ENCODE data around the gene TBC1D3B.
"Not testable (repeated sequence)": the region's sequence is repeated elsewhere in the genome, so short reads cannot be mapped to it uniquely, and the experiment has no call there.

TBC1D3B gene

DNA sequence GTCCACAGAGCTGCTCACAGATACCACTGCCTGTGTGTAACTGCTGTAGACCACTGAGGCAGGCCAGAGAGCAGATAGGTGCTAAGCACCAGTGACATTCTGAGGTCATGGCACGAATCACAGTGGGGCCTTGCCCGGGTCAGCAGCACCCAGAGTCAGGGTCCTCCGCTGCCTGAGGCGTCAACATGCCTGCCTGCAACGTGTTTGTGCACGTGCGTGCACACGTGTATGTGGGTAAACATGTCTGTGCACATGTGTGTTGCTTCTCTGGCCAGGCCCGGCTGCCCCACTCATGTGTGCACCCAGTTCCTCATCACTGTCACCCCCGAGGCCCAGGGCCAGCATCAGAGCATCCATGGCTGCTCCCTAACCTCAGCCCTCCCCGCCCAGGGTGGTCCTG is at the start of gene TBC1D3B:
Gene TBC1D3B (minus strand): TSS at position 101 of the 400 bp plus-strand sequence. CDS start 1,586 bp downstream, outside the sequence.
- H3K27ac ChIP-seq = not testable (repeated sequence)

DNA sequence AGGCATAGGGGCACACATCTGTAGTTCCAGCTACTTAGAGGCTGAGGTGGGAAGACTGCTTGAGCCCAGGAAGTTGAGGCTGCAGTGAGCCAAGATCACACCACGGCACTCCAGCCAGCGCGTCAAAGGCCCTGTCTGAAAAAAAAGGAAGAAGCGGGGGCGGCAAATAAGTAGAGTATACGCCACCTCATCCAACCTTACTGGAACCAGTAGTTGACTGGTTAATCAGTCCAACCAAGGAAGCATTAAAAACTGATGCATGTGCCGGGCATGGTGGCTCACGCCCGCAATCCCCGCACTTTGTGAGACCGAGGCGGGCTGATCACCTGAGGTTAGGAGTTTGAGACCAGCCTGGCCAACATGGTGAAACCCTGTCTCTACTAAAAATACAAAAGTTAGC is 46.5 kb upstream of the TBC1D3B start:
- H3K27ac ChIP-seq = not testable (repeated sequence)

DNA sequence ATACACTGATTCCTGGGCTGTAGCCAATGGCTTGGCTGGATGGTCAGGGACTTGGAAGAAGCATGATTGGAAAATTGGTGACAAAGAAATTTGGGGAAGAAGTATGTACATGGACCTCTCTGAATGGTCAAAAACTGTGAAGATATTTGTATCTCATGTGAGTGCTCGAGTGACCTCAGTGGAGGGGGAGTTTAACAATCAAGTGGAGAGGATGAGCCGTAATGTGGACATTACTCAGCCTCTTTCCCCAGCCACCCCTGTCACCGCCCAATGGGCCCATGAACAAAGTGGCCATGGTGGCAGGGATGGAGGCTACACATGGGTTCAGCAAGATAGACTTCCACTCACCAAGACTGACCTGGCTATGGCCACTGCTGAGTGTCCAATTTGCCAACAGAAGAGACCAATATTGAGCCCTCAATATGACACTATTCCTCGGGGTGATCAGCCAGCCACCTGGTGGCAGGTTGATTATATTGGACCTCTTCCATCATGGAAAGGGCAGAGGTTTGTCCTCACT is 45.2 kb upstream of the TBC1D3B start:
- H3K27ac ChIP-seq = not testable (repeated sequence)

DNA sequence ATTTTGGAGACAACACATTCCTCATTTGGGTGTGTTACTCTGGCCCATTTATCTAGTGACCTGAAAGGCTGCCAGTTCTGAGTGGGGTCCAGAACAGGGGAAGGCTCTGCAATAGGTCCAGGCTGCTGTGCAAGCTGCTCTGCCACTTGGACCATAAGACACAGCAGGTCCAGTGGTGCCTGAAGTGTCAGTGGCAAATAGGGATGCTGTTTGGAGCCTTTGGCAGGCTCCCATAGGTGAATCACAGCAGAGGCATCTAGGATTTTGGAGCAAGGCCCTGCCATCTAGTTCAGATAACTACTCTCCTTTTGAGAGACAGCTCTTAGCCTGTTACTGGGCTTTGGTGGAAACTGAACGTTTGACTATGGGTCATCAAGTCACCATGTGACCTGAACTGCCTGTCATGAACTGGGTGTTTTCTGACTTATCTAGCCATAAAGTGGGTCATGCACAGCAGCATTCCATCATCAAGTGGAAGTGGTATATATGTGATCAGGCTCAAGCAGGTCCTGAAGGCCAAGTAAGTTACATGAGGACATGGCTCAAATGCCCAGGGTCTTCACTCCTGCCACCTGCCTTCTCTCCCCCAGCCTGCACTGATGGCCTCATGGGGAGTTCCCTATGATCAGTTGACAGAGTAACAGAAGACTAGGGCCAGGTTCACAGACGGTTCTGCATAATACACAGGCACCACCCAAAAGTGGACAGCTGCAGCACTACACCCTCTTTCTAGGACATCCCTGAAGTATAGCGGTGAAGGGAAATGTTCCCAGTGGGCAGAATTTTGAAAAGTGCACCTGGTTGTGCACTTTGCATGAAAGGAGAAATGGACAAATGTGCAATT is 44.5 kb upstream of the TBC1D3B start:
- H3K27ac ChIP-seq = not testable (repeated sequence)

DNA sequence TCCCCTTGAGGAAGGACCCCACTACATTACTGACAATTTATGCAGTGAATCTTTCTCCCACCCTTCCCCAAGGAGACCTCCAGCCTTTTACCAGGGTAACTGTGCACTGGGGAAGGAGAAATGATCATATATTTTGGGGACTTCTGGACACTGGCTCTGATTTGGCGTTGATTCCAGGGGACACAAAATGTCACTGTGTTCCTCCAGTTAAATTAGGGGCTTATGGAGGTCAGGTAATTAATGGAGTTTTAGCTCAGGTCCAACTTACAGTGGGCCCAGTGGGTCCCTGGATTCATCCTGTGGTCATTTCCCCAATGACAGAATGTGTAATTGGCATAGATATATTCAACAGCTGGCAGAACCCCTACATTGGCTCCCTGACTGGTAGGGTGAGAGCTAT is 43.1 kb upstream of the TBC1D3B start:
- H3K27ac ChIP-seq = not testable (repeated sequence)

DNA sequence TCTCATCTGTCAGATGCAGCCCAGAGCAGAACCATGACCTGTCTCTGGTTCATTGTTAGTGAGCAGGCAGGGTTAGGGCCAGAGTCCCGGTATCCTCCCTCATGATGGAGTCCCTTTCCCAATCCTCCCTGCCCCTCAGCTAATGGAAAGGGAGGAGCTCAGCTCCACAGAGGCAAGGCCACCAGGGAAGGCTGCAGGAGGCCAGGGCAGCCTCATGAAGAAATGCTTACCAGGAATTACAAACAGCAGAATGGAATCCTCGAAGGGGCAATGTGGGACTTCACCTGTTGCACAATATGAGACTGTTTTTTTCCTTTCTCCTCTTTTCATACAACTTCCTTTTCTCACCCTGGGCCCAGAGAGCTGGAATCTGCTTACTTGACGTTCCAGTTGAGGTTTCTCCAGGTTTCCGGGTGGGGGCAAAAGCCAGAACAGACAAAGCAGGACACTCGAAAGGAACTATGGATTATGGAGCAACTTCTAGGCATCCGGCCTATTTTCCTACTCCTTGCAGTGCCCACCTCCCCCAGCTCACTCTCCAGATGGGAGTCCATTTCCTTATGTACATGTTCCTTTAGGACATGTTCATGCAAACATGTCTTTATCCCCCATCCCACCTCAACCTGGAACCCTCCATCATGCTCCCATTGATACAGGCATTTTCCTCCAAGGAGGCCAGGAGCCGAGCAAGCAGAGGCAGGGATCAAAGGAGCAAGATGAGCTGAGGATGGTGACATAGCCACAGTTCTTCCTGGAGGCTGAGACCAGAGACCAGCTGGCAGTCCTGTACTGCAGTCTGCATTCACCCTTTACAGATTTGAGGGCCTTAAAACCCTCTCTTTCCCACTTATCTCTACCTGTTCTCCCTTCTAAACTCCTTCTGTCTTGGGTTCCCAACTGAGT is 39.2 kb upstream of the TBC1D3B start:
- not testable (repeated sequence) for H3K27ac ChIP-seq

DNA sequence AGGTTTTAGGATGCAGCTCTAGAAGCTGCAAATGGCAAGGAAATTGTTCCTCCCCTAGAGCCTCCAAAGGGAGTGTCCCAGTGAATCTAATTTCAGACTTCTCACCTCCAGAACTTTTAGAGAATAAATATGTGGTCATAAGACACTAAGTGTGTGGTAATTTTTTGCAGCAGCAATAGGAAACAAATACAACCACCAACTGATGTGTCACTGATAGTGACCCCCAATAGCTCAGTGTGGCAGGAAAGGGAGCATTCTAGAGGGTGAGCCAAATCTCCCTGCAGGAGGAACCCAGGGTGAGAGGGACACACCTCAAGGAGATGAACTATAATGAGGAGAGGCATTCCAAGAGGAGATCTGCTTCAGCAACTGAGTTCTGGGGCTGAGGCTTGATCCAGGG is 38.5 kb upstream of the TBC1D3B start:
- H3K27ac ChIP-seq = no peak overlapping the region
- TF ChIP-seq, protein P1, sequence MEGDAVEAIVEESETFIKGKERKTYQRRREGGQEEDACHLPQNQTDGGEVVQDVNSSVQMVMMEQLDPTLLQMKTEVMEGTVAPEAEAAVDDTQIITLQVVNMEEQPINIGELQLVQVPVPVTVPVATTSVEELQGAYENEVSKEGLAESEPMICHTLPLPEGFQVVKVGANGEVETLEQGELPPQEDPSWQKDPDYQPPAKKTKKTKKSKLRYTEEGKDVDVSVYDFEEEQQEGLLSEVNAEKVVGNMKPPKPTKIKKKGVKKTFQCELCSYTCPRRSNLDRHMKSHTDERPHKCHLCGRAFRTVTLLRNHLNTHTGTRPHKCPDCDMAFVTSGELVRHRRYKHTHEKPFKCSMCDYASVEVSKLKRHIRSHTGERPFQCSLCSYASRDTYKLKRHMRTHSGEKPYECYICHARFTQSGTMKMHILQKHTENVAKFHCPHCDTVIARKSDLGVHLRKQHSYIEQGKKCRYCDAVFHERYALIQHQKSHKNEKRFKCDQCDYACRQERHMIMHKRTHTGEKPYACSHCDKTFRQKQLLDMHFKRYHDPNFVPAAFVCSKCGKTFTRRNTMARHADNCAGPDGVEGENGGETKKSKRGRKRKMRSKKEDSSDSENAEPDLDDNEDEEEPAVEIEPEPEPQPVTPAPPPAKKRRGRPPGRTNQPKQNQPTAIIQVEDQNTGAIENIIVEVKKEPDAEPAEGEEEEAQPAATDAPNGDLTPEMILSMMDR (conservative IDR thresholded peaks at IDR 0.05) = no peak

DNA sequence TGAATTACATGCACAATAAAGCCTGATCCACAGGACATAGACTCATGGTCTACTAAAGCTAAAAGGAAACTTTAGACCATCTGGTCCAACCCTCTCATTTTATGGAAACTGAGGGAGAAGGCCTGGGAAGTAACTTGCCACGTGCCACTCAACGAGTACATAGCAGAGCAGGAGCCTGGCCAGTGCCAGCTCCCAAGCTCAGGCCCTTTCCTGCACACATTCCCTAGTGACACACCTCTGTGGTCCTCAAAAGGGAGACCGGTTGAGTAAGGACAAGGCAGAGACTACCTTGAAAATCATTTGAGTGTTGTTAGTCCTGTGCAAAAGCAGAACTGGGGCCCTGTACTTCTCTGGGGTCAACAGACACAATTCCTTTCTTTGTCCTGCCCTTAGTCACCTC is 37.3 kb upstream of the TBC1D3B start:
- H3K27ac ChIP-seq = no peak overlapping the region
- TF ChIP-seq, protein P1 (conservative IDR thresholded peaks at IDR 0.05) = no peak

DNA sequence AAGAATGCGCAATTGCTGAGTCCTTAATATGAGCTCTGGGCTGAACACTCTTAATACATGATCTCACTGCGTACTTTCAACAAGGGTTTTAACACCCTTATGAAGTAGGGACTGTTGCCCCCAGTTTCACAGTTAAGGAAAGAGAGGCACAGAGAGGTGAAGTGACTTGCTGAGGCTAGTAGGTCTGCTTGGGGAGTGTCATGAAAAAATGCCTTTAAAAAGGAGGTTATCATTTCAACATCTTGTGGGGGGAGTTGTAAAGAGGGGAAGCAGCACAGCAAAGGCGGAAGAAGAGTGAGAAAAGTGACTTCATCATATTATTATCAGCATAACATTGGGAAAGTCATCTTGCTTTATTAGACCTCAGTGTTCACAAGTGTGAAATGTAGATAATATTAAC is 36.5 kb upstream of the TBC1D3B start:
- TF ChIP-seq, protein P1 (conservative IDR thresholded peaks at IDR 0.05) = no peak
- no peak overlapping the region for H3K27ac ChIP-seq

DNA sequence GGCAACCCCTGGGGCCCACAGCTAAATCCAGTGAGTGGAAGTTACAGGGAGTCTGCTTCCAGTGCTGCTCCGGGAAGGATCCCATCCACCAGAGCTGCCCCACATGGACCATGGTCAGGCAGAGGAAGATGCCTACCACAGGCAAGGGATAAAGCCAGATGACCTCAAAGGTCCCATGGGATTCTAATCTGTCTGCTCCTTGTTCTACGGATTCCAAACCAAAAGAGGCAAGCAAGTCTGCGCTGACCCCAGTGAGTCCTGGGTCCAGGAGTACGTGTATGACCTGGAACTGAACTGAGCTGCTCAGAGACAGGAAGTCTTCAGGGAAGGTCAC is 35.8 kb upstream of the TBC1D3B start:
- H3K27ac ChIP-seq = no peak overlapping the region
- TF ChIP-seq, protein P1 (conservative IDR thresholded peaks at IDR 0.05) = no peak

DNA sequence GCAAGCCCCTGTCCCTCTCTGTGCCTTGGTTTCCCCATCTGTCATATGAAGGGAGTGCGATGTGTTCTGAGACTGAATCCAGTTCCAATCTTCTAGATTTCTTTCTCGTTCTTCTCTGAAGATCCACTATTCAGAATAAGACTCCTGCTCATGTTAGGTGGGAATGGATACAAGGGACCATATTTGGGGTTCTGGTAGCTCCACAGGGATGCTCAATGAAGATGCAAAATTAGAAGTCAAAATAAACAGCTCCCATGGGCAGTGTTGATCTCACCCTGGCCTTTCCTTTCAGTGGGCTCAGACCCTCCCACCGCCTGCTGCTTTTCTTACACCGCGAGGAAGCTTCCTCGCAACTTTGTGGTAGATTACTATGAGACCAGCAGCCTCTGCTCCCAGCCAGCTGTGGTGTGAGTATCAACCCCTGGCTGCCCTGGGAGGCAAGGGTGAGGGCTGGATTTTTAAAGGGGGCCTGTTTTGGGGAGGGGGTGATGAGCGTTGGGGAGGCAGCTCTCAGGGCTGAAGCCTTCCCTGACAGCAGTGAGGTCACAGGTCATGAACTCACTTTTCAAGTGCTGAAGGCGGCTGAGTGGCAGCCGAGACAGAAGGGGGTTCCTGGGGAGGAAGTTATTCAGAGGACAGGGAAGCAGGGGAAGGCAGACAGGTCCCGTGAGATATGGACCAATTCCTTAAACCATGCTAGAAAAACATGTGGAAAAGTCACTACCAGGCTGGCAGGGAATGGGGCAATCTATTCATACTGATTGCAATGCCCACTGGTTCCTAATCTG is 35.2 kb upstream of the TBC1D3B start:
- not testable (repeated sequence) for H3K27ac ChIP-seq

DNA sequence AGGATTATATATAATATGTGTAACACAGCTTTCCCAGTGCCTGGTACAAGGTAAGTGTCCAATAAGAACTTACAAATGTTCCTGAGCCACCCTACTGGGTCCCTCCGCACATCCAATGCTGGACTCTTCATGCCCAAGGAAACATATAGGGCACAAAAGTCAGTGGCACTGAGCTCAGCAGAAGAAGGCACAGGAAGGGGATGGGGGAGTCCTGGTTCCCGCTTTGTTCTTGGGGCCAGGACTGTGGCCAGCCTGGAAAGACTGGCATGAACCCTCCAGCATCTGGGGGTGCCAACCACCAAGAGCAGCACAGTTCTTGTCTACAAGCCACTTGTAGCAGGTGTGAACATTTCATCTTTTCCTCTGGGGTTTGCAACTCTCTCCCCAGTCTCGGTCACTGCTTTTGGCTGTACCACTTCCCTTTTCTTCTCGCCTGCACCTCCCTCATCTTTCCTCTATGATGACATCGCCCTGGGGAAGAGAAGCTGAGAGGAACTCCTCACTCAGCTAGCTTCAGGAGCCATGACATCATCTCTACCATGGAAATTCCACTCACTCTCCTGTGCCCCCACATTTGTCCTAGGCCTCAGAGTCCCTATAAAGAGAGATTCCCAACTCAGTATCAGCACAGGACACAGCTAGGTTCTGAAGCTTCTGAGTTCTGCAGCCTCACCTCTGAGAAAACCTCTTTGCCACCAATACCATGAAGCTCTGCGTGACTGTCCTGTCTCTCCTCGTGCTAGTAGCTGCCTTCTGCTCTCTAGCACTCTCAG is 34.2 kb upstream of the TBC1D3B start, which contains the start of gene CCL4L2:
Gene CCL4L2 (plus strand): TSS at position 625 of the 773 bp plus-strand sequence.
- H3K27ac ChIP-seq = not testable (repeated sequence)
